ENCODE results near the gene RFPL4A.
A peak's percentile ranks its signal among the peaks of the same experiment; 100 is the strongest.
"Not testable (repeated sequence)": the region's sequence is repeated elsewhere in the genome, so short reads cannot be mapped to it uniquely, and the experiment has no call there.

RFPL4A gene

GRCh38 chr19:55753401-55753800 is 5.5 kb upstream of the RFPL4A start:
- no peak overlapping the region for H3K4me3 ChIP-seq (ENCODE audit: insufficient read depth in 1 of 2, low read depth in 1 of 2, low read length in 2 of 2)
- no peak overlapping the region for H3K18ac ChIP-seq (ENCODE audit: low read depth in 1 of 2, low read length in 2 of 2)
- no peaks in the 10 kb centered on the region for H3K4me1 ChIP-seq (ENCODE audit: control insufficient read depth, insufficient read depth, low read depth, low read length)
- no peaks in the 10 kb centered on the region for H3K79me1 ChIP-seq (replicated peaks; ENCODE audit: low read length, poor library complexity, severe bottlenecking)
- H3K4me2 ChIP-seq (ENCODE audit: low read length, poor library complexity, severe bottlenecking): no peak overlapping the region
- H2BK120ac ChIP-seq (ENCODE audit: low read depth, low read length): no peak overlapping the region
- H2BK5ac ChIP-seq (ENCODE audit: low read depth, low read length, poor library complexity, severe bottlenecking): peak overlapping the region; percentile 31
- no peak overlapping the region for H3K23ac ChIP-seq (ENCODE audit: low read length in 2 of 2)
- H3K27ac ChIP-seq (ENCODE audit: low read length, poor library complexity, severe bottlenecking): no peak overlapping the region
- no peak overlapping the region for H2AK5ac ChIP-seq (ENCODE audit: low read length, severe bottlenecking)
- DNase-seq: no peak
- no peak overlapping the region for H3K4ac ChIP-seq (ENCODE audit: low read depth in 1 of 2, low read length in 2 of 2)
- H2BK15ac ChIP-seq (ENCODE audit: low read depth, poor library complexity, severe bottlenecking): no peak overlapping the region
- H3K27me3 ChIP-seq (ENCODE audit: control insufficient read depth in 1 of 2, insufficient read depth in 1 of 2, low read length in 2 of 2): no peaks in the 10 kb centered on the region
- no peak overlapping the region for H3K14ac ChIP-seq (ENCODE audit: low read length in 2 of 2)
- H3K9ac ChIP-seq (ENCODE audit: low read length): no peak overlapping the region
- H3K9me3 ChIP-seq (ENCODE audit: control insufficient read depth, low read length): peaks cover 18% of the 10 kb centered on the region
- 45% methylated on average over 2 of the region's 3 CpGs for WGBS
- H3K36me3 ChIP-seq (ENCODE audit: control insufficient read depth in 1 of 2, insufficient read depth in 2 of 2, low read depth in 1 of 2, low read length in 2 of 2): no peaks in the 10 kb centered on the region
- H2AFZ ChIP-seq (ENCODE audit: low read depth, low read length): no peak overlapping the region
- no peak overlapping the region for H2BK12ac ChIP-seq (ENCODE audit: low read length in 2 of 2)
- no peak overlapping the region for H4K91ac ChIP-seq (ENCODE audit: low read length)
- no peak overlapping the region for H4K8ac ChIP-seq (ENCODE audit: low read length)

GRCh38 chr19:55756808-55757207 is 2.1 kb upstream of the RFPL4A start:
- H3K4me2 ChIP-seq (ENCODE audit: low read length, poor library complexity, severe bottlenecking); H4K91ac ChIP-seq (ENCODE audit: low read length); H2BK12ac ChIP-seq (ENCODE audit: low read length in 2 of 2); H2BK120ac ChIP-seq (ENCODE audit: low read depth, low read length); H2AK5ac ChIP-seq (ENCODE audit: low read length, severe bottlenecking); H3K18ac ChIP-seq (ENCODE audit: low read depth in 1 of 2, low read length in 2 of 2); H3K79me1 ChIP-seq (replicated peaks; ENCODE audit: low read length, poor library complexity, severe bottlenecking); H3K4me3 ChIP-seq (ENCODE audit: insufficient read depth in 1 of 2, low read depth in 1 of 2, low read length in 2 of 2); DNase-seq; H3K27ac ChIP-seq (ENCODE audit: low read length, poor library complexity, severe bottlenecking); H3K14ac ChIP-seq (ENCODE audit: low read length in 2 of 2); H3K9ac ChIP-seq (ENCODE audit: low read length); H2BK5ac ChIP-seq (ENCODE audit: low read depth, low read length, poor library complexity, severe bottlenecking); H4K8ac ChIP-seq (ENCODE audit: low read length); H3K27me3 ChIP-seq (ENCODE audit: control insufficient read depth in 1 of 2, insufficient read depth in 1 of 2, low read length in 2 of 2); H3K36me3 ChIP-seq (ENCODE audit: control insufficient read depth in 1 of 2, insufficient read depth in 2 of 2, low read depth in 1 of 2, low read length in 2 of 2); H2BK15ac ChIP-seq (ENCODE audit: low read depth, poor library complexity, severe bottlenecking); H3K4ac ChIP-seq (ENCODE audit: low read depth in 1 of 2, low read length in 2 of 2); H2AFZ ChIP-seq (ENCODE audit: low read depth, low read length); H3K23ac ChIP-seq (ENCODE audit: low read length in 2 of 2); H3K4me1 ChIP-seq (ENCODE audit: control insufficient read depth, insufficient read depth, low read depth, low read length): not testable (repeated sequence)
- peaks cover 18% of the 10 kb centered on the region for H3K9me3 ChIP-seq (ENCODE audit: control insufficient read depth, low read length)
- 46% methylated on average over 4 of the region's 4 CpGs for WGBS

GRCh38 chr19:55766466-55766865 is 7.6 kb downstream of the RFPL4A start:
- Histone ChIP-seq H3K4me2 (ENCODE audit: low read length, poor library complexity, severe bottlenecking) (no peak overlapping the region), H2BK120ac (ENCODE audit: low read depth, low read length) (no peak overlapping the region), H4K8ac (ENCODE audit: low read length) (no peak overlapping the region), H3K4ac (ENCODE audit: low read depth in 1 of 2, low read length in 2 of 2) (no peak overlapping the region), H2BK15ac (ENCODE audit: low read depth, poor library complexity, severe bottlenecking) (no peak overlapping the region), H2AK5ac (ENCODE audit: low read length, severe bottlenecking) (no peak overlapping the region), H3K14ac (ENCODE audit: low read length in 2 of 2) (no peak overlapping the region), H3K9ac (ENCODE audit: low read length) (no peak overlapping the region), H3K4me3 (ENCODE audit: insufficient read depth in 1 of 2, low read depth in 1 of 2, low read length in 2 of 2) (no peak overlapping the region), H4K91ac (ENCODE audit: low read length) (no peak overlapping the region), H3K4me1 (ENCODE audit: control insufficient read depth, insufficient read depth, low read depth, low read length) (no peaks in the 10 kb centered on the region), H3K18ac (ENCODE audit: low read depth in 1 of 2, low read length in 2 of 2) (no peak overlapping the region), H2BK5ac (ENCODE audit: low read depth, low read length, poor library complexity, severe bottlenecking) (no peak overlapping the region), H3K27ac (ENCODE audit: low read length, poor library complexity, severe bottlenecking) (no peak overlapping the region), H3K79me1 (replicated peaks; ENCODE audit: low read length, poor library complexity, severe bottlenecking) (no peaks in the 10 kb centered on the region), H2BK12ac (ENCODE audit: low read length in 2 of 2) (no peak overlapping the region), H3K36me3 (ENCODE audit: control insufficient read depth in 1 of 2, insufficient read depth in 2 of 2, low read depth in 1 of 2, low read length in 2 of 2) (no peaks in the 10 kb centered on the region), H3K27me3 (ENCODE audit: control insufficient read depth in 1 of 2, insufficient read depth in 1 of 2, low read length in 2 of 2) (no peaks in the 10 kb centered on the region), H3K9me3 (ENCODE audit: control insufficient read depth, low read length) (peaks cover 24% of the 10 kb centered on the region), H2AFZ (ENCODE audit: low read depth, low read length) (no peak overlapping the region), H3K23ac (ENCODE audit: low read length in 2 of 2) (no peak overlapping the region)
- no peak for DNase-seq
- 64% methylated on average over 7 of the region's 7 CpGs for WGBS

GRCh38 chr19:55768818-55769217 is 9.9 kb downstream of the RFPL4A start, which contains the start of gene RFPL4AL1:
TSS of gene RFPL4AL1 (plus strand) at chr19:55769118. CDS start at chr19:55771805, 2,687 bp downstream.
- H3K79me1 ChIP-seq (replicated peaks; ENCODE audit: low read length, poor library complexity, severe bottlenecking); H3K4ac ChIP-seq (ENCODE audit: low read depth in 1 of 2, low read length in 2 of 2); H3K36me3 ChIP-seq (ENCODE audit: control insufficient read depth in 1 of 2, insufficient read depth in 2 of 2, low read depth in 1 of 2, low read length in 2 of 2); H3K18ac ChIP-seq (ENCODE audit: low read depth in 1 of 2, low read length in 2 of 2); H3K4me3 ChIP-seq (ENCODE audit: insufficient read depth in 1 of 2, low read depth in 1 of 2, low read length in 2 of 2); H2BK120ac ChIP-seq (ENCODE audit: low read depth, low read length); H3K14ac ChIP-seq (ENCODE audit: low read length in 2 of 2); H2BK15ac ChIP-seq (ENCODE audit: low read depth, poor library complexity, severe bottlenecking); H2AK5ac ChIP-seq (ENCODE audit: low read length, severe bottlenecking); H3K23ac ChIP-seq (ENCODE audit: low read length in 2 of 2); H2BK12ac ChIP-seq (ENCODE audit: low read length in 2 of 2); H3K4me2 ChIP-seq (ENCODE audit: low read length, poor library complexity, severe bottlenecking); H3K9ac ChIP-seq (ENCODE audit: low read length); H4K91ac ChIP-seq (ENCODE audit: low read length); H3K27ac ChIP-seq (ENCODE audit: low read length, poor library complexity, severe bottlenecking); H4K8ac ChIP-seq (ENCODE audit: low read length); H2AFZ ChIP-seq (ENCODE audit: low read depth, low read length); H3K4me1 ChIP-seq (ENCODE audit: control insufficient read depth, insufficient read depth, low read depth, low read length); DNase-seq; H2BK5ac ChIP-seq (ENCODE audit: low read depth, low read length, poor library complexity, severe bottlenecking); H3K27me3 ChIP-seq (ENCODE audit: control insufficient read depth in 1 of 2, insufficient read depth in 1 of 2, low read length in 2 of 2): not testable (repeated sequence)
- peaks cover 24% of the 10 kb centered on the region for H3K9me3 ChIP-seq (ENCODE audit: control insufficient read depth, low read length)
- 69% methylated on average over 3 of the region's 6 CpGs for whole genome bisulfite sequencing

All from mesenchymal stem cell (in vitro differentiated cells and primary cell).